GM21576 (cell line): ENCODE measurements around the gene HDAC6.
A peak's percentile ranks its signal among the peaks of the same experiment; 100 is the strongest.

Experiments
- ATAC-seq: cut with Tn5 transposase; IDR thresholded peaks from one replicate; pipeline ENCODE4 v1.9.1; 2021; ENCODE audit warnings: mild to moderate bottlenecking, moderate library complexity; ENCODE audit not compliant: unreplicated experiment

The HDAC6 gene

GRCh38 chrX:48801280-48802088 is at the start of gene HDAC6:
TSS of gene HDAC6 (plus strand) at chrX:48802067. CDS start at chrX:48802693, 626 bp downstream.
- peak; percentile 86 for ATAC-seq

DNA sequence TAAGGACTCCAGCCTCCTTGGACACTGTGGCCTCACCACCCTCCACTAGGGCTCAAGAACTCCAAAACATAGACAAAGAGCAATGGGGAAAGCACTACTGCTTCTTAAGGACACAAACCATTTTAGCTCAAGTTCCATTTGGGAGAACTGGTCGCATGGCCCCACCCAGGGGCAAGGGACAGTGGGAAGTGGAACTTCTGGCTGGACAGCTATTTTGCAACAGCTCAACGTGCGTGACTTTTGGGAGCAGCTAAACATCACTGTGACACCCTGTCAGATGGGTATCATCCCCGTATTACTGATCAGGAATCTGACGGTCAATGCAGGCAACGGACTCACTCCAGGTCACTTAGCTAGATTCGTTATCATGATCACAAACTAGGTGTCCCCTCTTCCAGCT is 49.4 kb upstream of the HDAC6 start:
- no peak for ATAC-seq

- no peak for ATAC-seq
These were observed 48.1 kb upstream of the HDAC6 start for GRCh38 chrX:48753708-48754228.

DNA sequence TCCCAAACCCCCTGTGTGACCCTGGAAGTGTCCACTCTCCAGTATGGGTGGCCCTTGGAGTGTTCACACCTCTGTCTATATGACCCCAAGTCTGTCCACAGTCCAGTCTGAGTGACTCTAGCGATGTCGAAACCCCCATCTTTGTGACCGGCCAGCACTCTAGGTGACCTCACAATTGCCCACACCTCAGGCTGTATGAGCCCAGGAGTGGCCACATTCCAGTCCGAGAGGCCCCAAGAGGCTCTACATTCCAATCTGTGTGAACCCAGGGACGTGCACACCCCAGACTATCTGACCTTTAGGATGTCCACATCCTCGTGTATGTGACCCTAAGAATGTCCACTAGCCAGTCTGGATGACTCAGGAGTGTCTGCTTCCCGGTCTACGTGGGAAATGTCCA is 47.6 kb upstream of the HDAC6 start:
- ATAC-seq = no peak

DNA sequence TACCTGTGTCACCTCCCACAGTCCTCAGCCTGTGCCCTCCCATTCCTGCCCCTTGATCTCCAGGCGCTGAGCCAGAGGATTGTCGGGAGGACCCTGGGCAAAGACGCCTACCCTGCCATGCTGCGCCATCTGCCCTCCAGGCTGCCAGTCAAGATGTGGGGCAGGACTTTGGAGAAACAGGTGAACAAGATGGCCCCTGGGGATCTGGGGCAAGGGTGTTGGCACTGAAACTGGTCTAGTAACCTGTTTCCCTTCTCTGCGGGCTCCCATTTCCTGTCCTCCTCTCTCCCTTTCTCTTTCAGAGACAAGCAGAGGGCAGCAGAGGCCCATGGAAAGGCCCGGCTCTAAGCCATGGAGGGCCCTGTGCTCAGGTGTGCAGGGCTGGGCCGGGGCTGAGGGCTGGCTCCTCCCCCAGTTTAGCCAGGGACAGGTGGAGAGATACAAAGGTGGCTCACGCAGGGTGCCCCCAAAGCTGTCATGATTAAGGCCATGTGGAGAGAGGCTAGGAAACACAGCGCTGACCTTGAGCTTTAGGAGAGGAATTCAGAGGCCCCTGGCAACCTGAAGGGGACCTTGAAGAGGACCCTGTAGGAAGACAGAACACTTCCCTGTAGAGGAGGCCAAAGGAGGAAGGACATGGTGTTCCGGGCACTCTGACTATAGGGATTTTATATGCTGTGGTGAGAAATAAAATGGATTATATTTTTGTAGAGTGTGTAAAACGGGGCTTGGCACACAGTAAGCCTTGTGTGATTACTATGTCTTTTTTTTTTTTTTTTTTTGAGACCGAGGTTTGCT is 40.0 kb upstream of the HDAC6 start, which contains the start of gene GLOD5:
Gene GLOD5 (plus strand): TSS at position 74 of the 798 bp plus-strand sequence. CDS start 44 bp downstream, at position 118.
- ATAC-seq = no peak

- no peak for ATAC-seq
These were observed 32.6 kb upstream of the HDAC6 start for GRCh38 chrX:48769230-48769629.

GRCh38 chrX:48770296-48770695 is 31.6 kb upstream of the HDAC6 start:
- no peak for ATAC-seq

- ATAC-seq = no peak
These were observed 29.3 kb upstream of the HDAC6 start for GRCh38 chrX:48772602-48773001.

- ATAC-seq = no peak
These were observed 24.9 kb upstream of the HDAC6 start for GRCh38 chrX:48776818-48777439.

DNA sequence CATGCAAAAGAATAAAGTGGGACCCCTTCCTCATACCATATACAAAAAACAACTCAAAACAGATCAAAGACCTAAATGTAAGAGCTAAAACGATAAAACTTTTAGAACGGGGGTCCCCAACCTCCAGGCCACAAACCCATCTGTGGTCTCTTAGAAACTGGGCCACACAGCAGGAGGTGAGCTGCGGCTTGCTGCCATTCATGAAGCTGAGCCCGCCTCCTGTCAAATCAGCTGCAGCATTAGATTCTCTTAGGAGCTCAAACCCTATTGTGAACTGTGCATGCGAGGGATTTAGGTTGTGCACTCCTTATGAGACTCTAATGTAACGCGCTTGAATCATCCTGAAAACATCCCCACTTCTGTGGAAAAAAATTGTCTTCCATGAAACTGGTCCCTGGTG is 22.5 kb upstream of the HDAC6 start:
- ATAC-seq = no peak

DNA sequence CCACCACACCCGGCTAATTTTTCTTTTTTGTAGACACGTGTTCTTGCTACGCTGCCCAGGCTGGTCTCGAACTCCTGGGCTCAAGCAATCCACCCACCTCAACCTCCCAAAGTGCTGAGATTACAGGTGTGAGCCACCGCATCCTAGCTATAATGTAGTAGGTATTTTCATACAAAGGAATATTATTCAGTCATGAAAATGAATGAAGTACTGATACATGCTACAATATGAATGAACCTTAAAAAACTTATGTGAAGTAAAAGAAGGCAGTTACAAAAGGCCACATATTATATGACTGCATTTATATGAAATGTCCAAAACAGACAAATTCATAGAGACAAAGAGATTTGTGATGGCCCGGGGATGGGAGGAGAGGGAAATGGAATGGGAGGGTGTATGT is 20.2 kb upstream of the HDAC6 start:
- ATAC-seq = no peak

DNA sequence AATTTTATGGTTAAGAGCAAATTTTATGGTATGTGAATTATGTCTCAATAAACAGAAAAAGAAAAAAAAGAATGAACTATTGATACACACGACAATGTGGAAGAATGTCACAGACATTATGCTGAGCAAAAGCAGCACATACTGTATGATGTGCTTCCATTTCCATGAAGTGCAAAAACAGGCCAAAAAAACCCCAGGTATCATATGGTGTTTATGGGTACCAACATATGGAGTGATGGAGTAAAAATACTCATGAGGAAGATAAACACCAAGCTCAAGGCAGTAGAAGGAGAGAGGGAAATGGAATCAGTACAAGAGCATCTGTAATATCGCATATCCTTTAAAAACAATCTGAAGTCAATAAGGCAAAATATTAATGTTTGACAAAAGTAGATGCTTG is 19.7 kb upstream of the HDAC6 start:
- no peak for ATAC-seq

GRCh38 chrX:48782795-48783194 is 19.1 kb upstream of the HDAC6 start:
- ATAC-seq = no peak

DNA sequence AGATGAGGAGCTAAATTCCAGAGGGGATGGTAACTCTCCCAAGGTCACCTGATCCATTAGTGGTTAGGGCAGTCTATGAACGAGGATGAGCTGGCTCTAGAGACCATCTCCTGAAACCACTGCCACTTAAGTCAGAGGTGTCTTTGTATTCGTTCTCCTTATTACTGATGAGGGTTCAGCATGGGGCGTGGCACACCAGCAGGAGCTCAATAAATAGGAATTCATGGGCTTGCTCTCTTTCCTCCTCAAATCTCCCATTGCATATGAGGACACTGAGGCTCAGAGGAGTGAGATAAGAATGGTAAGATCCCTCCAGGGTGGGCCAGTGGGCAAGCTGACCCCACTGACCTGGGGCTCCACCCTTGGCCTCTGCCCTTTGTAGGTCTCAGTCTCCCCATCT is 17.1 kb upstream of the HDAC6 start:
- no peak for ATAC-seq

GRCh38 chrX:48785186-48785539 is 16.7 kb upstream of the HDAC6 start:
- no peak for ATAC-seq

GRCh38 chrX:48785540-48786214 is 16.2 kb upstream of the HDAC6 start:
- ATAC-seq = no peak

DNA sequence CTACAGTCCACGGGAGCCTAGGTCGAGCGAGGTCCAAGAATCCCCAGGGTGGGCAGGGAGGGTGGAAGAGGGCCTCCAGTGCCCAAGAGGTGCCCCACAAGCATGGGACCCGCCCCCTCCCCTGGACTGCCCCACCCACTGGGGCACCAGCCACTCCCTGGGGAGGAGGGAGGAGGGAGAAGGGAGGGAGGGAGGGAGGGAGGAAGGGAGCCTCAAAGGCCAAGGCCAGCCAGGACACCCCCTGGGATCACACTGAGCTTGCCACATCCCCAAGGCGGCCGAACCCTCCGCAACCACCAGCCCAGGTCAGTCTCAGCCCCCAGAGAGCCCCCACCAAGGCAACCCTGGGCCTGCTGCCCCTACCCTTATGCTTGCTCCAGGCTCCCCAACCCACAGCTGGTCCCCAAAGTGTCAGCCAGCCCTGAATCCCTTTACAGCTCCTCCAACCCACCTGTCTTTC is 15.5 kb upstream of the HDAC6 start, which contains the start of gene GATA1:
Gene GATA1 (plus strand): TSS at position 250 of the 460 bp plus-strand sequence. CDS start 4,520 bp downstream, outside the sequence.
- ATAC-seq = no peak

DNA sequence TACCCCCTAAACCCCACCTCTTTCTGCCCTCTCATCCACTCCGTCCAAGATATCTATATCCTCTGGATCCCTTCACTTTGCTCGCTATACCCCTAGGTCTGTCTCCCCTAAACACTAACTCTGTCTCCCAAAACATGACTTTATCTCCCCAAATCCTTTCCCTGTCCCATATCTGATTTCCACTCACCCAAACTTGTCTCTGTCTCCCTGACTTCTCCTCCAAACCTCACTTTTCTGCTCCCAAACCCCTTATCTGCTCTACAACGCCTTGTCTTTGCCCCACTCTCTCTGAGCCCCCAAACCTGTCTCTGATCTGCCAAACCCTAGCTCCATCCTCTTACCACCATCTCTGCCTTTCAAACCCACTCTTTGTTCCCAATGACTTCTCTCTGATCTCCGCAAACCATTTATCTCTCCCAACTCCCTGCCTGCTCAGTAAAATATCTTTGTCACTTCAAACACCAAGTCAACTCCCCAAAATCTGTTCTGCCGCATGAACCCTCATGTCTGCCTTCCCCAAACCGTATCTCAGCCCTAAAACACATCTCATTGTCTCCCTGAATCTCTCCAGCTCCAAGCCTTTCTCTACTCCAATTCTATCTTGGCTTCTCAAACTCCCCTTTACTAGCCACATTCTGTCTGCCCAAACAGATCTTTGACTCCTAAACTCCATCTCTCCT is 14.9 kb upstream of the HDAC6 start:
- ATAC-seq = no peak

DNA sequence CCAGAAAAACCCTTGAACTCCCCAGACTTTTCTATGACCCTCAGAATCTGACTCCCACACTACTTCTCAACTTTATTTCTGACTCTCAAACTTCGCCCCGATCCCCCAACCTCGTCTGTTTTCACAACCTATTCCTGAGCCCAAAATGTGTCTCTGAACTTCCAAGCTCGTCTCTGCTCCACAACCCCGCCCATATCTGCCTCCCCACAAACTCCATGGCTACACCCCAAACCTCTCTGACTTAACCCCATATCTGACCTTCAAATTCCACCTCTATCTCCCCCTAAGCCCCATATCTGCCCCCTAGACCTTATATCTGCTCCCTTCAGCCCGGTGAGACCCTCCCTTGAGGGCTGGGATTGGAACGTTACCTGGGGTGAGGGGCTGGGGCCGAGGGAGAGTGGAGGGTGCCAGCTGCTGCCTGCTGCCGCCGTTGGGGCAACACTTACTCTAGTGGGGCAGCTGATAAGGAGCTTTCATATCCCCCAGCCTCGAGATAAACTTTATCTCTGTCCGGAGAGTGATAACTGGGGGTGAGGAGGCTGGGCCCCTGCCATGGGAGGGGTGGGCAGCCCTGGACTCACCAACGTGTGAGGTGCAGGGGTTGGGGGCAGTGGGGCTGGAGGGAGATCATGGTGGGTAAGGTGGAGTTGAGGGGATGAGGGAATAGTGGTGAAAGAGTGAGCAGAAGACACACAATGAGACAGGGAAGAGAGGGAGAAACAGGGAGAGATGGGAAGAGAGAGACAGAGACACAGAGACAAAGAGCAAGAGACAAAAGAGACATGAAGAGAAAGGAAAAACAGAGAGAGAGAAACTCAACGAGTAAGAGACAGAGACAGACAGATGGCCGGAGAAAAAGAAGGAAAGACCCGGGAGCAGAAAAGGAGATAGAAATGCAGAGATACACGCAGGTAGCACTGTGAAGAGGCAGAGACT is 14.1 kb upstream of the HDAC6 start:
- no peak for ATAC-seq
